A673 (cell line): ENCODE results near the gene GSTP1.

ENCODE experiments used
- EZH2 ChIP-seq: fragments of 200-600 bp; sonication (generic); IDR thresholded peaks from 2 replicates; pipeline ENCODE4 v1.6.1; 2017; ENCODE audit warnings: borderline replicate concordance, low read depth, mild to moderate bottlenecking, mixed read lengths, antibody characterized with exemption, low read length; ENCODE audit not compliant: poor library complexity, severe bottlenecking
- TF ChIP-seq, protein P1 (sequence below): fragments of 300-800, 200-600 bp; sonication (generic); conservative IDR thresholded peaks from 2 replicates; pipeline ENCODE4 v1.5.1; 2017; ENCODE audit warnings: low read depth, mild to moderate bottlenecking, antibody characterized with exemption, low read length, moderate library complexity, mixed read lengths

- TF ChIP-seq, protein P1, sequence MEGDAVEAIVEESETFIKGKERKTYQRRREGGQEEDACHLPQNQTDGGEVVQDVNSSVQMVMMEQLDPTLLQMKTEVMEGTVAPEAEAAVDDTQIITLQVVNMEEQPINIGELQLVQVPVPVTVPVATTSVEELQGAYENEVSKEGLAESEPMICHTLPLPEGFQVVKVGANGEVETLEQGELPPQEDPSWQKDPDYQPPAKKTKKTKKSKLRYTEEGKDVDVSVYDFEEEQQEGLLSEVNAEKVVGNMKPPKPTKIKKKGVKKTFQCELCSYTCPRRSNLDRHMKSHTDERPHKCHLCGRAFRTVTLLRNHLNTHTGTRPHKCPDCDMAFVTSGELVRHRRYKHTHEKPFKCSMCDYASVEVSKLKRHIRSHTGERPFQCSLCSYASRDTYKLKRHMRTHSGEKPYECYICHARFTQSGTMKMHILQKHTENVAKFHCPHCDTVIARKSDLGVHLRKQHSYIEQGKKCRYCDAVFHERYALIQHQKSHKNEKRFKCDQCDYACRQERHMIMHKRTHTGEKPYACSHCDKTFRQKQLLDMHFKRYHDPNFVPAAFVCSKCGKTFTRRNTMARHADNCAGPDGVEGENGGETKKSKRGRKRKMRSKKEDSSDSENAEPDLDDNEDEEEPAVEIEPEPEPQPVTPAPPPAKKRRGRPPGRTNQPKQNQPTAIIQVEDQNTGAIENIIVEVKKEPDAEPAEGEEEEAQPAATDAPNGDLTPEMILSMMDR = no peak
- TF ChIP-seq EZH2 = no peak
Measured at GRCh38 chr11:67564230-67564629, 19.4 kb upstream of the GSTP1 start.
